GM19463 (cell line): ENCODE data around the gene CKMT2.
"Not testable (repeated sequence)": the region's sequence is repeated elsewhere in the genome, so short reads cannot be mapped to it uniquely, and the experiment has no call there.

ENCODE experiments used
- ATAC-seq: cut with Tn5 transposase; IDR thresholded peaks from one replicate; pipeline ENCODE4 v1.9.1; 2021; ENCODE audit warnings: mild to moderate bottlenecking, moderate library complexity; ENCODE audit not compliant: unreplicated experiment

CKMT2 gene

DNA sequence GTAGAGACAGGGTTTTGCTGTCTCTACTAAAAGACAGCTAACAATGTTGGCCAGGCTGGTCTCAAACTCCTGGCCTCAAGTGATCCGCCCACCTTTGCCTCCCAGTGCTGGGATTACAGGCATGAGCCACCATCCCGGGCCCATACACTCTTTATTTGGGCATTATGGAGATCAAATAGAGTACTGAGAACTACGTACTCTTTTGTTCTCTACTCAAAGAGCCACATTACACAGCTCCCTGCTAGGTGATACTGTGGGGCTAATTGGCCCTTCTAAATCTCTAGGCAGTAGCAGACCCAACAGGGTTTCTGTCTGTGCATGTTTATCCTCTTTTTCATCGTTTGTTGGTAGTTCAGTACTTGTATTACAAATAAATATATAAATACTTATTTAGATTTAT is 16.1 kb downstream of the CKMT2 start:
- no peak for ATAC-seq

DNA sequence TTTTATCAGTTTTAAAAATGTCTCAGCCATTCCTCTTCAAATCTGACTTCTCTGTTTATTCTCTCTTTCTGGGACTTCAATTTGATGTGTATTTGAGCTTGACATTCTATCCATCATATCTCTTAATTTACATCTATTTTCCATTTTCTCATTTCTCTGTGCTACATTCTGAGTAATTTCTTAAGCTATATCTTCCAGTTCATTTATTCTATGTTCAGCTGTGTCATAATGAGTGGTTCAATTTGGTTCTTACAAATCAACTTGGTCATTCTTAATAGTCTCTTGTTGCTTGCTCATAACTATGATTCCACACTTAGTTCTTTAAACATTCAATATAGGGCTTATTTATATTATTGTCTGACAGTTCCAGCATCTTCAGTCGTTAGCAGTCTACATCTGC is 16.9 kb downstream of the CKMT2 start:
- ATAC-seq = no peak

GRCh38 chr5:81251922-81252321 is 18.8 kb downstream of the CKMT2 start:
- no peak for ATAC-seq

- no peak for ATAC-seq
Observed at GRCh38 chr5:81252904-81253303, 19.8 kb downstream of the CKMT2 start.

DNA sequence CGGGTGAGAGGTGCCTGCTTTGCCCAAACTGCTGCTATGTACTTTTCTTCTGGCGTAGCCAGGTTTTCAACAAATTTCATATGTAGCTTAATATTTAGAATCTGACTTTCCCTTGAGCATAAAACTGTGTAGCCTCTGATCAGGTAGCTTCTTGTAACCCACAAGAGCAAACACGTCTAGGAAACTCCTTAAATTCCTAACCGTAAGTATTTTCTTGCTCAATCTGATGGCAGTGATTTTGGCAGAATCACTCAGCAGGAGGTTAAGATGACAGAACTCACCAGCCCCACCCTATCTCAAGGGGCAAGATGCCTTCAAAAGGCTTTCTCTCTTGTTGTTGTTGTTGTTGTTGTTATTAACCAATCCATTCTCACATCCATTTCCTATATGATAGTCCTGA is 20.8 kb downstream of the CKMT2 start:
- no peak for ATAC-seq

DNA sequence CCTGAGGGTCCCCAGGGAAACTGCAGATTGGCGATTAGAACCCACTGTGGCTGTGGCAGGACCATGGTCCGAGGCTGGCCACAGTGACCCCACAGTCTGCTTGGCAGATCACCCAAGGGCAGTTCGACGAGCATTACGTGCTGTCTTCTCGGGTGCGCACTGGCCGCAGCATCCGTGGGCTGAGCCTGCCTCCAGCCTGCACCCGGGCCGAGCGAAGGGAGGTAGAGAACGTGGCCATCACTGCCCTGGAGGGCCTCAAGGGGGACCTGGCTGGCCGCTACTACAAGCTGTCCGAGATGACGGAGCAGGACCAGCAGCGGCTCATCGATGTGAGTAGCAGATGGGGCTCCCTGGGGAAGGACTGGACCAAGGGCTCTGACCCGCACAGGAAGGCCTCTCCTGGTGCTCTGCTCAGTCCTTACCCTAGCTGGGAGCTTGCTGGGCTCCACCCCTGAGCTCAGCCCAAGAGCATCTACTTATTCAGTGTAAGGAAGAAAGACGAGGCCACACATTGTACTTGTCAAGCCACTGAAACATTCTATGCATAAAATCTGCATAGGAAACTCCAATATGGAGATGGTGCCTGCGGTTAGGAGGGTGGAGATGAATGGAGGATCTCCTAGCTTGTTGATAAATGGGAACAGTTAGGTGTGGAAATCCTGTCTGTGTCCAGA is 21.9 kb downstream of the CKMT2 start:
- no peak for ATAC-seq

GRCh38 chr5:81256766-81257165 is 23.6 kb downstream of the CKMT2 start:
- ATAC-seq = no peak

DNA sequence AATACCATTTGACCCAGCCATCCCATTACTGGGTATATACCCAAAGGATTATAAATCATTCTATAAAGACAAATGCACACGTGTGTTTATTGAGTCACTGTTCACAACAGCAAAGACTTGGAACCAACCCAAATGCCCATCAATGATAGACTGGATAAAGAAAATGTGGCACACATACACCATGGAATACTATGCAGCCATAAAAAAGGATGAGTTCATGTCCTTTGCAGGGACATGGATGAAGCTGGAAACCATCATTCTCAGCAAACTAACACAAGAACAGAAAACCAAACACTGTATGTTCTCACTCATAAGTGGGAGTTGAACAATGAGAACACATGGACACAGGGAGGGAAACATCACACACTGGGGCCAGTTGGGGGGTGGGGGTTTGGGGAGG is 29.7 kb downstream of the CKMT2 start:
- not testable (repeated sequence) for ATAC-seq

DNA sequence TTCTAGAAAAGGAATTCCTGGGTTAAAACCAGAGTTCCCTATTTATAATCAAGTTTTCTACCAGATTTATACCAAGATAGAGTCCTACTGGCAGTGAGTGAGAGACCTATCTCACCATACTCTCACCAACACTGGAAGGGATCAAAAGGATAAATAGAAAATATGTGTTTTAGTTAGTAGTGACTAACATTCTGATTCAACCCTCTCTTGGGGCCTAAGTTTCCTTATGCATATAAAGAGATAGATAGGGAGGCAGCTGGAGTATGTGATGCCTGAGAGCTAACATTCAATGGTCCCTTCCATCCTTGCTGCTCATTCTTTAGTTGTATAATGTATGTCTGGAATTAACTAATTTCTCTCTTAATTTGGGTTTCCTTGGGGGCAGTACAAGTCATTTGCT is 32.0 kb downstream of the CKMT2 start:
- ATAC-seq = no peak

DNA sequence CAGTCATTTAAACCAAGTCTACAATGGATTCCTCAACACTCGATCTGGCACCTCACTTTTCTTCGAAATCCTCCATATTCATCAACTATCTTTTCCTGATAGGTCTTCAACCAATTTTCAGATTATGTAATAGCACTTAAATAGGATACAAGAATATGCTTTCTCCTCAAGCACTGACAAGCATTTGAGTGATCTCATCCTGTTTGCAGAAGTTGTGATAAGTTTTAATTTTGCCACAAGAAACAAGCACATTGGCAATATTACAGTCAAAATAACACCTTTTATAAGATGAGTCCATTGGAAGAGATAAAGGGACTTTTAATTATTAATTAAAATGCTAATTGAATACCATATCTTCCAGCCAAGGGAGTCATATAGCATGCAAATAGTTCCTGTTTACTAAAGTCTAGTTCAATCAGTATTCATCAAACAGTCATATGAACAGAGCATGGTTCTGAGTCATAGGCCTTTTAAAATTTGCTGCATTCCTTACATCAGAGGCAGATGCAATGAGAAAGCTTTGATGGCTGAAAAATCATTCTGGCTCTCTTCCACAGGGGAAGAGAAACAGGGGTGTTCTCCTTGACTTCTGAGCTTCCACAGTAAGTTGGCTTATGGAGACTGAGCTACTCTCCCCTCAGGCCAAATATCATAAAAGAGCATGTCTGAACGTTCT is 35.5 kb downstream of the CKMT2 start:
- no peak for ATAC-seq

- ATAC-seq = no peak
Observed at GRCh38 chr5:81269751-81270393, 36.8 kb downstream of the CKMT2 start.

- ATAC-seq = not testable (repeated sequence)
Observed at GRCh38 chr5:81270394-81271027, 37.4 kb downstream of the CKMT2 start.

DNA sequence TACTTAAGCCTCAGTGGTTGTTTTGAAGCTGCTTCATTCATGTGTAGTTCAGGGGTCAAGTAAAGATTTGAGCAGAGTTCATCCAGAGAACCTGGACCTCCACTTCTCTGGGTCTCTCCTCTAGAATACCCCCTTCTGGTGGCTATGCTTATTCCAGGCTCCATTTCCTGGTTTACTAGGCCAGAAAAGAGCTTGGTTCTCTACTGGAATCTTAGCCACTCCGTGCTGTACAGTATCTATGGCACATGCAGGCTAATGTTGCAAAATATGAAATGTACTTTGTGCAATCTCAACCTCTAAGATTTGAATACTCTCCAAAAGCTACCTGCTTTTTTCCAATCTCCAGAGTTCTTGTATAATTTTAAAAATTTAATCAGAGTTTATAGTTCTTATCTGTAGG is 50.9 kb downstream of the CKMT2 start:
- ATAC-seq = no peak

DNA sequence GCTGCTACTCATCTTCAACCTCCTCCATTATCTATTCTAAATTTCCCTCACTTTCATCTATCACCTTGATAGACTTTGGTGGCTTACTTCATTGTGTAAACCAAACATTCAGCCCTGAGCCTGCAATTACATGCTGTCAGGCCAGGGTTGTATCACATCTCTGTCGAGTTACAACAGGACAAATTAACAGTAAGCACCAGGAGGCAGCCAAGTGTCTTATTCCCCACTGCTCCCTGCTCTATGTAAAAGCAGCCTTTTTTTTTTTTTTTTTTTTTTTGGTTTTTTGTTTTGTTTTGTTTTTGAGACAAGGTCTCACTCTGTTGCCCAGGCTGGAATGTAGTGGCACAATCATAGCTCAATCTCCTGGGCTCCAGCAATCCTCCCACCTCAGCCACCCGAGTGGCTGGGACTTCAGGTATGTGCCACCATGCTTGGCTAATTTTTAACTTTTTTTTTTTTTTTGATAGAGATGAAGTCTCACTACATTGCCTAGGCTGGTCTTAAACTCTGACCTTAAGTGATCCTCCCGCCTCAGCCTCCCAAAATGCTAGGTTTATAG is 53.0 kb downstream of the CKMT2 start:
- no peak for ATAC-seq

DNA sequence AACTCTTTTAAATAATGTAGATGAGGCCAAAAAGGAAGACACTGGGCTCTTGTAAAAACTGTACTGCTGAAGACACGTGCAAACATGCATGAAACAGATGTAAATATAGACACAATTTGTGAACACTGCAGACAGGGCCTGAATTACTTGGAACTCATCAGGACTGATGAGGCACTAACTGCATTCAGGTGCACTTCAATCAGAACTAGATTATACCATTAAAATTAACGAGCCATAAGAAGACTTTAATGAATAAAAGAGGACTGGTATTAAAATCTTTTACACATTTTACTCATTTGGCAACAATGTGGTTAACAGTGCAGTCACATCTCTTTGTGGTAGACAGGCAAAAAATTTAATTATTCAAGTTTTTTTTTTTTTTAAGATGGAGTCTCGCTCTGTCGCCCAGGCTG is 54.9 kb downstream of the CKMT2 start:
- ATAC-seq = peak; percentile 57

- ATAC-seq = no peak
Observed at GRCh38 chr5:81290146-81290545, 57.0 kb downstream of the CKMT2 start.

DNA sequence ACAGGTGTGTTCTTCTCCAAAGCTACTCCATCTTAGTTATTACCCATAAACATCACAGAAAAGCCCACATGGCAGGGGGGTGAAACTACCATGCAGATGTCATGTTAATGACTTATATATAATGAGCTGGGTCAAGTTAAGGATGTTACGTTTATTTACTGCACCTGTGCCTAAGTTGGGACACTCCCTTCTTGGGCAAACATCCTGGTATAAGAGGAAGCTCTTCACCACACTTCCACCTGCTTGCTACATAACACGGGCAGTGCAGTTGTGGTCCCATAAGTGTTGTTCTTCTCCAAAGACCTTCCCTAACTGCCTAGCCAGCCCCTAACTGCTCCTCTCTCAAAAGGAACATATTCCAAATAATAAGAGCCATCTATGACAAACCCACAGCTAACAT is 59.0 kb downstream of the CKMT2 start:
- ATAC-seq = no peak

GRCh38 chr5:81294021-81294420 is 60.9 kb downstream of the CKMT2 start:
- not testable (repeated sequence) for ATAC-seq

DNA sequence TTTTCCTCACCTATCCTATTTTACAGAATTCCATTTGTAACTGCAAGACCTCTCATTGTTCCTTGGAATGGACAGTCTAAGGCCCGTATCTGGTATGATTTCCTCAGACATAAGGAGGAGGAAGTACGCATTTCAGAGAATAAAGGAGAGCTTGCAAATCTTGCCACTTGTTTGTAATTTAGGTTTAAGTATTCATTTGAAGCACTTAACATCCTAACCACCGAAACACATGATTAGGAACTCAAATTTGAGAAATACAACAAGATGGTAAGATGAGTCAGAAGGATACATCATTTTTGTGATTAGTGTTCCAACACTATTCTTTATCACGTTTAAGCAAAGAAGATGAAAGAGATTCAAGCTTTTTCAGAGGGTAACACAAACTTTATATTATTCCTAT is 64.4 kb downstream of the CKMT2 start:
- no peak for ATAC-seq

- ATAC-seq = no peak
Observed at GRCh38 chr5:81300921-81301270, 67.8 kb downstream of the CKMT2 start.

GRCh38 chr5:81301271-81302015 is 68.3 kb downstream of the CKMT2 start, which contains the start of gene ZCCHC9:
TSS of gene ZCCHC9 (plus strand) at chr5:81301587. CDS start at chr5:81304758, 3,171 bp downstream.
- peak; percentile 96 for ATAC-seq
